Astrocyte (in vitro differentiated cells and primary cell): ENCODE data around the gene SRGAP1.

ENCODE experiments used
- CTCF ChIP-seq: IDR thresholded peaks from 2 replicates; pipeline ENCODE4 v1.5.1; 2011; ENCODE audit warnings: low read depth, mild to moderate bottlenecking, inconsistent platforms, low read length, moderate library complexity; ENCODE audit not compliant: insufficient read depth
- EZH2 ChIP-seq: IDR thresholded peaks from 2 replicates; pipeline ENCODE4 v1.6.1; 2012; ENCODE audit warnings: mild to moderate bottlenecking, low read length, inconsistent platforms; ENCODE audit not compliant: insufficient read depth

DNA sequence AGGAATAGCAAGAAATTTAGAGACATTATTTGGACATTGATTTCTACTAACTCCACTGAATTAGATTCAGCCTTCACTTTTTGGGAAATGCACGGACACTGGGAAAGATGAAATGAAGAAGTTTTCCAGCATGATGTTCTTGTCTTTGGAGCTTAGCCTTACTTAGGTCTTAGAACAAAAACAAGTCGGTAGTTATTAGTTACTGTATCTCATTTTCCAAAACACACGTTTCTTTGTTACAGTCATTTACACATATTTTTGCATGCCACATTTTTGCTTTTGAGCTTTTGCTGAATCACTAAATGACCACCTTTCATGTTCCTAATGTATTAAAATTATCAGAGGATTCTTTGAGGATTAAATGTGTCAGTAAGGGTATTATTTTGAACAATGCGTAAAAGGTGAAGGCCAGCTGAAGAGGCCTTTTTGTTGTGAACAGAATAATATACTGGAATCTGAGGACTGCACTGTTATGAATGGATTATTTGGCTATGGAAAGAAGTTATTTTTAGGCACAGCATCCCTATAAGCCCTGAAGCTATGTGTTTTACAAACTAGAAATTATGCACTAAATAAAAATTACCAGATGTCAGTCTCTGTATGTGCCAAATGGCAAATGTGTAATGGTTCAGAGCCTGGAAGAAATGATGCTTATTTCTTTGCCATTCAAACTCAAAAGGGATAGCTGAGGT is 138.2 kb downstream of the SRGAP1 start:
- TF ChIP-seq CTCF (no peak), EZH2 (no peak)
